NOMO-1 (cell line): ENCODE measurements around the gene MITF.

ENCODE experiments used
- DNase-seq, 2 experiments: peaks; one replicate each; lab custom pipeline; 2025; ENCODE audit not compliant: unreplicated experiment in 2 of 2; lab: John Stamatoyannopoulos, UW

MITF gene, protein sequence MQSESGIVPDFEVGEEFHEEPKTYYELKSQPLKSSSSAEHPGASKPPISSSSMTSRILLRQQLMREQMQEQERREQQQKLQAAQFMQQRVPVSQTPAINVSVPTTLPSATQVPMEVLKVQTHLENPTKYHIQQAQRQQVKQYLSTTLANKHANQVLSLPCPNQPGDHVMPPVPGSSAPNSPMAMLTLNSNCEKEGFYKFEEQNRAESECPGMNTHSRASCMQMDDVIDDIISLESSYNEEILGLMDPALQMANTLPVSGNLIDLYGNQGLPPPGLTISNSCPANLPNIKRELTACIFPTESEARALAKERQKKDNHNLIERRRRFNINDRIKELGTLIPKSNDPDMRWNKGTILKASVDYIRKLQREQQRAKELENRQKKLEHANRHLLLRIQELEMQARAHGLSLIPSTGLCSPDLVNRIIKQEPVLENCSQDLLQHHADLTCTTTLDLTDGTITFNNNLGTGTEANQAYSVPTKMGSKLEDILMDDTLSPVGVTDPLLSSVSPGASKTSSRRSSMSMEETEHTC

DNA sequence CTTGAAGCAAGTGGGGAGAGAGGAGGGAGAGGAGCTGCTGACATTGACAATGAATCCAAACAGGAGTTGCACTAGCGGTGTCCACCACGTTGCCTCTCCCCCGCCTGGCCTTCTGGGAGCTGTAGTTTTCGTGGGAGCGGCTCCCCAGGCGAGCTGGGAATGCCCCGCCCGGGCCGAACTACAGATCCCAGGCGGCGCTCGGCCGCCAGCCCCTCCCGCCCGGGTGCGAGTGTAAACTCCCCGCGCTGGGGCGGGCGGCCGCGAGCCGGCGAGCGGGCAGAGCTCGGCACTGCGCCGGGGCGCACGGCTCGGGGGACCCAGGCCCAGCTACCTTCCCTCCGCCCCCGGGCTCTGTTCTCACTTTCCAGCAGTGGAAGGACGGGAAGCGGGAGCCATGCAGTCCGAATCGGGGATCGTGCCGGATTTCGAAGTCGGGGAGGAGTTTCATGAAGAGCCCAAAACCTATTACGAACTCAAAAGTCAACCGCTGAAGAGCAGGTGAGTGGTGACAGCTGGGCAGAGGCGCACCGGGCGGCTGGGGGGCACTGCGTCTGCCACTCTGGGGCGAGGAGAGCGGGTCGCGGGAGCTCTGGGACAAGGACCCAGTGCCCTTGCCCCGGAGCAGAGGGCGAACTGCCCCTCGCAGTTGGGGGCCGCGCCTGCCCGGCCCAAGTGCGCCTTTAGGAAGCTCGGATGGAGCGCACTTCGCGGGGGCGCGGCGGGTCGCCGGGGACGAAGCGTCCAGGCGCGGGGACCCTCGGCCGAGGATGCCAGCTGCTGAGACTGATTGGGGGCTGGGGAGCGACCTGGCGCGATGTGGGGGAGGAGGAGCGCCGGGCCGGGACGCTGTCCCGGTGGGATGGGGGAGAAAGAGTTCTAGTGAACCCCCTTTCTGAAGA lies at the start of gene MITF:
Gene MITF (plus strand): TSS at position 261 of the 899 bp plus-strand sequence. CDS start 134 bp downstream, at position 395.
- peak; percentile 93 to 94 for DNase-seq

DNA sequence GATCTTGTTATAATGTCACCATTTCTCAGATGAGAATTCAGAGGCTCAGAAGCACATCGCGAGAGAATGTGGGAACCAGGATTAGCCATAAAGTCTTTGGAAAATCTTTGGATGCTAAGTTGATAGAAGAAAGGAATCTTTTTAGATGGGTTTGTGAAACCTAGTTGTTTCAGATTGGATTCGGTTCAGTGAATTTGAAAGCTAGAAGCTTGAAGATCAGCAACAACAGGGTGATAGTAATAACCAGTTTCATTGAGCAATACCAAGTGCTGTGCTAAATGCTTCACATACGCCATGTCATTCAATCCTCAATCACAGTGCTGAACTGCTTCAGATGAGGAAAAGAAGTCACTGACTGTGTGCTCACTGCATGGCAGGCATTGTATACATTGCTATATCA lies 47.4 kb upstream of the MITF start:
- DNase-seq = no peak

DNA sequence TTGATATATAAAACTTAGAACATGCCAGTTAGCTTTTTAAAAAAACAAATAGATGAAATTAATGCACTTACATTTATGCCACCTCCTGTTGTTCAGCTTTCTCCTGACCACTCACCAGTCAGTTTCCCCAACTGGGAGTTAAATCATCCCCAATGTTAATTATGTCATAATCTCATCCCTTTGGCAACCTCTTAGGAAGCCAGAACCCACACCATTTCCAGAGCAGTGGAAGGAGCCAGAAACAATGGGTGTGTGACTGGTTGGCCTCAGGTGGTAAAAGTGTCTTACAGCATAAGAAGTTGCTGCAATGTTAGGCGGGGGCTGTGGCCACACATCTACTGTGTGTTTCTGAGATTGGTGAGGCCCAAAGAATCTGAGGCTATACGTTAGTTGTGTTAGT lies 46.5 kb upstream of the MITF start:
- no peak for DNase-seq

DNA sequence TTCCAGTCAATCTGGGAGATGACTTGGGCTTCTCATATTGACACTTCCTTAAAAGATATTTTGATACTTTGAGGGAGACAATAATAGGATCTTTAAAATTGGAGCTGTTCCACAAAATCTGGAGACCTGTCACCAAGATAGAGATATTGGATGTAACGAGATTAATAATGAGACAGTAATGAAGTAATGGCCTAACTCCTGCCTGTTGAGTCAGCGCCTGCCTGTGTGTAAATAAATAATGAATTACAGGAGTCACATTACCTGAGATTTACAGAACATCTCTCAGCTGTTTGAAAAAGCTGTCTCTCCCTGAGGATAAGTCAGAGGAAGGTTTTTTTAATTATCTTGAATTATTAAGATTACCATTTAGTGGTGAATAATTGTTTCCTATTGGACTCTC lies 43.8 kb upstream of the MITF start:
- DNase-seq = no peak

DNA sequence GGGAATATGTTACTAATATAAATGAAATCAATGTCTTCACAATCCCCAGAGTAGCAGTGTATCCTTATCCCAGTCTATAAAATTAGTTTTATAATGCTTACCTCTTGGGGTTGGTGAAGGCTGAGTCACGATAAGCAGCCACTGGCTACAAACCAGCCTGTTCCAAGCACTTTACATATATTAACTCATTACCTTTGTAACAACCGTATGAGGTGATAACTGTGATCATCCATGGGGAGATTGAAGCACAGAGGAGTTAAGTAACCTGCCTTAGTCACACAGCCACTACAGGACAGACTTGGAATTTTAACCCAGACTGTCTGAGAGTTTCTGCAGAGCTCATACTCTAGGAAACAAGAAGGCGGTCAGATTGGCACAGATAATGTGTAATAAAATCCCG lies 43.3 kb upstream of the MITF start:
- no peak for DNase-seq

DNA sequence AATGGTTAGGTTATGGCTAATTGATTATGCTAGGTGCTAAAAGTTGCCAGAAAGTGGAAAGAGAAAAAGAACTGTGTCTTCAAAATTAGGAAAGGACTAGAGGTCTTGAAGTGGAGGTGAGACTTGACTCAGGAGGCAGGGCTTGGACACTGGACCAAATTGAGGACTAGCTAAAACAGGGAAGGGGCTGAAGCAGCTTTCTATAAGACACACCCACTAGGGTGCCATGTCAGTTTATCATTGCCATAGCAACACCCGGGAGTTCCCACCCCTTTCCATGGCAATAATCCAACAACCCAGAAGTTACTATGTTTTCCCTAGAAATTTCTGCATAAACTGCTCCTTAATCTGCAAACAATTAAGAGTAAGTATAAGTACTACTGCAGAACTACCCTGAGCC lies 42.9 kb upstream of the MITF start:
- DNase-seq = no peak

DNA sequence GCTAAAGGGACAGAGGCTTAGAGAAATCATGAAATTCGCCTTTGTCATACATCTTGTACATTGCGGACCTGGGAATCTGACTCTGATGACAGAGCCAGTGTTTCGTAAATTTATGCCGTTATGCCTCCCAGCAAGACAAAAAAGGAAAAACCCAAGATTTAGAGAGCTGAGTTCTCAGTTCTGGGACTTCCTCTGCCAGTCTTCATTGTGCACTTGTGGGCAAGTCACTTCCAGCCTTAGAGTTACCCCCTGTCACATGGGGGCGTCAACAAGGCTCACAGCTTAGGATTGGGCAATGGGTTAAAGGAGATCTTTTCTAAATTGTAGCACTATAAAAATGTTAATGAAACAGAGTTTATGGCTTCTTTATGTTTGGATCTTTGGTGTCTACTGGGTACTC lies 41.9 kb upstream of the MITF start:
- DNase-seq = no peak

DNA sequence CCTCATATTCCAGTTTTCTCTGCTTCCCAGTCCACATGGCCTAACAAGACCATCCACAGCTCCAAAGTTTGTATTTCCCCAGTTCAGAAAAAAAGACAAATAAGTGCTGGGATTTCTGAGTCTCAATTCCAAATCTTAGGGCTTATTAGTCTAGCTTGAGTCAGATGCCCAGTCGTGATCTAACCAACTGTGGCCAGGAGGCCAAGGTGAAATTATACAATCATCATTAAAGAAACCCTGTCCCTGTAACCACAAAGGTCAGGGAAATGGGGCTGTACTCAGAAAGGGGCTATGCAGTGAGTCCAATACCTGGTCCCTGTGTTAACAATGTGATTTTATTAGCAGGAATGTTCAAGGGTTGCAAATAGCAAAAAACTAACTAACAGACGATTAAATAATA lies 40.5 kb upstream of the MITF start:
- DNase-seq = no peak

DNA sequence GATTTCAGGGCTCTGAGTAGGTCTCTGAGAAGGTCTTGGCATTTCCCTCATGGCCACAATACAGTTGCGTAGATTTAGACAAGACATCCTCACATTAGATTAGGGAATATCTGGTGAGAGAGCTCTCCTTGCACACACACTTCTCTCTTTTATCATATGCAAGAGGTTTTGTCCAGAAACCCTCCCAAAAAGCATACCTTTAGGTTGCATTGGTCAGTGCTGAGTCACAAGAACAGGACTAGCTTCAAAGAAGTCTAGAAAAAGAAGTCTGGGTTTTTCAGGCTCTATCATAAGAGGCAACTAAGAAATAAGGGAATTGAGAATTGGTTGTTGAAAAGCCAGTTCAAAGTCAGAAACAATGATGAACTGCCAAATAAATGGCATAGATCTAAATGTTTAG lies 40.1 kb upstream of the MITF start:
- no peak for DNase-seq

DNA sequence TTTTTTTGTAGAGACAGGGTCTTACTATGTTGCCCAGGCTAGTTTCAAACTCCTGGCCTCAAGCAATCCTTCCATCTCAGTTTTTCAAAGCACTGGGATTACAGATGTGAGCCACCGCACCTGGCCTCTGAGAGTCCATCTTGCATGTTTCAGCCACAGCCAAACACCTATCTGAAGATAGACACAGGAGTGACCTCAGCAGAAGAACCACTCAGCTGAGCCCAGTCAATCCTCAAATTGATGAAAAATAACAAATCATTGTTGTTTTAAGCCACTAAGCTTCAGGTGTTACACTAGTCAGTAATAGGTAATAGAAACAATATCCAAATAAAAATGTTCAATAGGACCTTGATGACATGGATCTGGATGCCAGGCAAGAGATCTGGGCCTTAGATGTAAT lies 38.3 kb upstream of the MITF start:
- DNase-seq = no peak

DNA sequence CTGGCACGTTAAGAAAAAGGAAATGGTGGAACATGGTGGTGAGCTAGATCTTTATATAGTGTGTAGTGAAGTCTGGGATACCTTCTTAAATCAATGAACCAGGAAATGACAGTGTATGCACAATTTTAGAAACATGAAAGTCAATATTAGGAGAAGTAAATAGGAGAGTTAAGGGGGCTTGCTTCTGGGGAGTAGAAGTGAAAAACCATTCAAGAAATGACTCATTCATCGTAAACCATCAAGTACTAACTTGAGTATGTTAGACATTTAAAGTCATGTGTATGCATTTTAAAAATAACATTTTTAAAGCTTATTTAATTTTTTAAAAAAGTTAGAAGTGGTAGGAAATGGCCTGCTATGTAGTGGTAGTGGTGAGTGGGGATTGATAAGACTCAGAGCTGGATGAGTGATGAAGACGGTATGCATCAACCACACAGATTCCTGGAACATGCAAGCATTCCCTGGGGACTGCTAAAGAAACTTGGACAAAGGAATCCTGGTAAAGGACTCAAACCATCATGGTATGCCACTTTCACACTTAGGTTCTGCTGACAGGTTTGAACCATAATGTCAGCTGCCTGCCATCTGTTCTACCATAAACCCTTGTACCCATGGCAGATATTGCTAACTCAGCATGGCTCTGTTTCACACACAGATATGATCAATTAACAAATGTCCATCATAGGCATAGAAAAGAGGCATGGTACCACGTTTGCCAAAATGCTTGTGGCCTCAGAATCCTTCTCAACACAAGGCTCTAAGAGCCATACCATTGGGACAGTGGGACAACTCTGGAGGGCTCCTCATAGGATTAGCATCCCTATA lies 28.9 kb upstream of the MITF start:
- no peak for DNase-seq

DNA sequence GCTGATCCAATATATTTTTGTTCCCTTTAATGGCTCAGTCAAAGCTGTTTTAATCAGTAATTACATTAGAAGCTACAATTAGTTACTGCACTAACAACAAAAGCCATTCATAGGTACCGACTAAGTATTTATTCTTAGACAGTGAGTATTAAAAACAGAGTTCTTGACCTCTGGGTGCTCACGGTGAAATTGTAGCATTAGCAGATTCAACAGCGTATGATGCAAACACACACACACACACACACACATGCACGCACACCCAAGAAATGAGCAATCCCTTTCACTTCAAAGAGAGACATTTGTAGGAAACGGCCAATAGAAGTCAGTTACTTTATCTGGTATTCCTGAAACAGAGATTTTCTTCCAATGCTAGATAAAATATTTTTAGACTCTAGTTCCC lies 27.0 kb upstream of the MITF start:
- DNase-seq = no peak

DNA sequence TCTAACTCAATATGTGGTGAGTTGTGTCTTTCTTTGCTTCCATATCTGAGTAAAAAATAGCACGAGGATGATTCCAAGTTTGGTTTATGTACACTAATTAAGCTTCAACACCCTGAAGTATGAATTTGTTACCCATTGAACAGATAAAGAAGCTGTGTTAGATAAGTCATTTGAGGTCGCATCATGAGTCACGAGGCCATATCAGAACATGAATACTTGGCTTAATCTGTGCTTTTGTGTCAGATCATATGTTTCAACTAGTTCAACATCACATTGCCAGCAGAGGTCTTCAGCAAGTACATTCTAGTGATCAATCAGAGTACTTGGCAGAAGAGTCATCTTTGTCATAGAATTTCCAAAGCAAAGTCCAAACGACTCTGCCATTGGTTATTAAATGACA lies 26.3 kb upstream of the MITF start:
- DNase-seq = no peak

DNA sequence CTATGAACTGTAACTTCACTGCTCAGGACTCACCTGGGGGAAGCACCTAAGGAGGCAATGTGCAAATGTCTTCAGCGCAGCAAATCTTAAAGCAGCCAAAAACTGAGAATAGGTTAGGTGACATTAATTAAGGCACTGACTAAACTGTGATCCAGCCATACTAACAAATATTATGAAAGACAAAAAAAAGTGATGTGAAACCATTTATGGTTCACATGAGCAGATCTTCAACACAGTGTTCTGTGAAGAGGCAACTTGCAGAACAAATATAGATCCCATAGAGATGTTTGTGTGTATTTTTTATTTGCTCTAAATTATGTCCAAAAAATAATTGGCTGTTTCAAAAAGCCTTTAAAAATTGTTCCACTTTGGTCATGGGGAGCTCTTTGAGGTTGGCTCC lies 24.1 kb upstream of the MITF start:
- DNase-seq = peak; percentile 18 to 85

DNA sequence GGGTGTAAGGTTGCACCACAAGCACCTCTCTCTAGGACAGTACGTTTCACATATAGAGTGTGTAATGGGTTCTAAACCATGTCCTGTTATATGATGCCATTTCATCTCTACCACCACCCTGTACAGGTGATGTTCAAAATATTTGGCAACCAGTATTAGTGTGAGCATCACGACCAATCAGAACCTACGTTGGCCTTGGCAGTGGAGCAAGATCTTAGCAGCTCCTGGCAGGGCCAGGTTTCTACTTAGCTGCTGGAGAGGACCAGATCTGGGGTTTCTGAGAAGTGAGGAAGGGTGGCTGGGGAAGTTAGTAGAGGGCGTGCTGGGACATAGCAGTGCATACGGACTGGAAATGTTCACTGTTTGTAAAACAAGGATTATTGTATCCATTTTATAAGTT lies 23.1 kb upstream of the MITF start:
- DNase-seq = no peak

DNA sequence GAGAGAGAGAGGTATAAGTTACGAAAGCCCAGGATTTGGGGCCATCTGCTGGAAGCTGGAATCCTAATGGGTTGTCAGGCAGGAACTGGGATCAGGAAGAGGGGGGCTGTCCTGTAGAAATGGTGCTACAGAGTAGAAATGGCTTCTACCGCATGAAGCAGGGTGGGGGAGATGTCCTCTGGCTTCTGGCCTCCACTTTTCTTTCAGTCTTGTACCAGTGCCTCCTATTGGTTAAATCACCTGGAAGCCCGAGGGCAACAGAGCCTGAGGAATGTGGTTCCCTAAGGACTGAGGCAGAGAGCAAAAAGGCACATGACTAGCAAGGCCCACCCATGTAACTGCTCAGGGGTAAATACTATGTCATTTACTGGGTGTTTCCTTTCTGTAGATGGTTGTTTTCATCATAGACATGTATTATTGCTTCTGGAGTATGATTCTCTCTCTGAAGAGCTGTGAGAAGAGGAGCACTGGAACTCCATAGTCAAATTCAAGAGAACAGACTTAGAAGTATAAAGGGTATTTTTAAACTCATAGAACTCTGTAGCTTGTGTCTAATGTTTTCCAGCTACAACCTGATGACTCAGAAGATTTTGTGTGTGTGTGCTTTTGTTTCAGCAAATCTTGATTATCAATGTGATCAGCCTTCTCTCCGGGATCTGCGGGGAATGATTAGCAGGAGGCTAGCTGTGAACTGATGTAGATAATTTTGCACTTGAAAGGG lies 20.2 kb upstream of the MITF start:
- no peak for DNase-seq

DNA sequence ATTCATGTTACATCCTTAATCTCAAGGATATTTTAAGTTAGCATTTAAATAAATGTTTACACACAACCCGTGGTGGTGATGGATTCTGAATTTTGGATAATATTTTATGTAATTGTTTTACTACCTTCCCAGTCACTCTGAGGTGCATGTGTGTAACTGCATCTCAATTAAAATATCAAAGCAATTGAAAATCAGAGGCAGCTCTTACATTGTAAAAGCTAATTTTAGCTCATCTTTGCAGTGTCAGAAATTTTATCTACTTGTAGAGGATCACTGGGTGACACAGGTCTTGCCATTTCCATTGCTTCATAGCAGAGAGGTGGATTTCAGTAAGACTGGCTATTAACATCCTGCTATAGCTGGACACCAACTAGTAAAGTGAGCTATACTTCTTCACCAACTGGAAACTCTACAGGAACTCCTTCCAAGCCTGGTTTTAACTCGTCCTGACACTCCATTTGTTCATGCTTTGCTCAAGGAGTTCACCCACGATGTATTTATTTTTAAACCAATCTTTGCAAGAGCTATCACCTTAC lies 19.6 kb upstream of the MITF start:
- DNase-seq = no peak

DNA sequence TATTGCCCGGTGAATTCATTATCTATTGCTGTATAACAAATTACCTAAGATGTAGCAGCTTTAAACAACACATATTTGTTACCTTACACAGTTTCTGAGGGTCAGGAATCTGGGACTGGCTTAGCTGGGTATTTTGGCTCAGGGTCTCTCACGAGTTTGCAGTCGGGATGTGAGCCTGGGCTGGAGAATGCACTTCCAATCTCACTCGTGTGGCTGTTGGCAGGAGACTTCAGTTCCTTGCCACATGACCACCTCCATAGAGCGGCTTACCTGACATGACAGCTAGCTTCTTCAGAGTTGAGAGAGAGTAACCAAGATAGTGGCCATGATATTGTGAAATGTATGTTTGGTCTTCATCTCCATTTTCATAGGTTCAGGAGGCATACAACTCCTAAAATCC lies 18.4 kb upstream of the MITF start:
- no peak for DNase-seq

DNA sequence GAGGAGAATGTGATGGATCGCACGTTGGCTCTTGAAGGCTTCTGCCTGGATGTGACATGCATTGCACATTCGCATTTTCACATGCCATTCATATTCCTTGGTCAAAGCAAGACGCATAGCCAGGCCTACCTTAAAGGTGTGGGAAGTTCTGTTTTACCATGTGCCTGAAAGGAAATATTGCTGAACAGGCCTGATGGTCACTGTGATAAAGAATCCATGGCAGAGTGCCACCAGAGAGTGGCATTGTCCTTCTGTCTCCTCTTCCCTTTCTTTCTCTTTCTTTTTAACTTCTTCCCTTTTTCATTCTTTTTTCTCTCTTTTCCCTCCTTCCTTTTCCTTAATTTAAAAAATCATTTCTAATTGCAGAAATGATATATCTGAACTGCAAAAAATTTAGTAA lies 15.9 kb upstream of the MITF start:
- no peak for DNase-seq
